Measurements from ENCODE around the gene CELSR1.

DNA sequence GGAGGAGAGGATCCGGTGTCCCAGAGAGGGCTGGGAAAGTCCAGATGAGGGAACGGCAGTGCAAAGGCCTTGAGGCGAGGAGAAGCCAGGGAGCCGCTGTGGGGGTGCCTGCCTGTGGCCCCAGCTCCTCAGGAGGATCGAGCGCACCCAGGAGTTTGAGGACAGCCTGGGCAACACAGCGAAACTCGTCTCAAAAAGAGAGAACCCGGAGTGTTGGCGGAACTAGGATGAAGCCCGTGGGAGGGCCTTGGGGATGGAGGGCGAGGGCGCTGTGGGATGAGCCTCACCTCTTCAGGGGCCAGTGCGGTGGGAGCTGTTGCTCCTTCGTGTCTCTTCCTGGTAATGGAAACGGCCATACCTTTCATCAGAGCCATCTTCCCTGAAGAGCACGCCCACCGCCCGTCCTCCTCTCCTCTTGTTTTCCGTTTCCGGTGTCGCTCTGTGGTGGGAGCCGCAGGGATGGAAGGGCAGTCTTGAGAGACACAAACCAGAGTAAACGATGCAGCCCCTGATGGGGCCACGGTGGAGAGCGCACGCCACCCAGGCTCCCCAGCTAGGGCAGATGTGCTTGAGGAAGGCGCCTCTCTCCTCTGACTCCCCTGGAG, 186.2 kb downstream of the CELSR1 start:
- no peak for TF ChIP-seq EZH2phosphoT487 (IDR thresholded peaks at IDR 0.05; ENCODE audit: borderline replicate concordance, low read depth, low read length)
- no peak for TF ChIP-seq CTCF (conservative IDR thresholded peaks at IDR 0.05; ENCODE audit: low read length)

All from OCI-LY7 (cell line).